DND-41 (cell line): Measurements from ENCODE around the gene ARHGAP15.

ENCODE experiments used
- EZH2 ChIP-seq: IDR thresholded peaks from 3 replicates; pipeline ENCODE4 v1.6.1; 2012; ENCODE audit warnings: borderline replicate concordance, low read depth, mild to moderate bottlenecking, moderate library complexity, low read length, inconsistent platforms; ENCODE audit not compliant: severe bottlenecking
- TF ChIP-seq, protein P1 (sequence below): IDR thresholded peaks from 2 replicates; pipeline ENCODE4 v1.5.1; 2012; ENCODE audit warnings: borderline replicate concordance, low read length, moderate library complexity, mild to moderate bottlenecking; ENCODE audit not compliant: poor library complexity, severe bottlenecking; ENCODE audit errors: extremely low read depth

DNA sequence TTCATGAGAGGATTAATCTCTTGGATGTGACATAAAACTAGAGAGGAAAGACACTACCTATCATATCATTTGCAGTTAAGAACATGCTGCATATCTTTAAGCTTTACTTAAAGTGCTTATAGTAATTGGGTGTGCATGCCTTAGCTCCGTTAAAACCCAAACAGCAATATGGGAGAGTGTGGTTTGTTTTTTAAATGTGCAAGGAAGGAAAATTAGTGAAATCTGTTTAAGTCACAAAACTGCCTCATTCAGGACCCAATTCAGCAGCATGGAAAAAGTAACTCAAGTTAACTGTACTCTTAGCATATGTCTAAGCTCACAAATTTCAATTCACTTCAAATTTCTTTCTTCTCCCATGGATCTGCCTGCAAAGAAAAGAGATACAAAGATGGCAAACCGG, 182.2 kb downstream of the ARHGAP15 start:
- TF ChIP-seq, protein P1, sequence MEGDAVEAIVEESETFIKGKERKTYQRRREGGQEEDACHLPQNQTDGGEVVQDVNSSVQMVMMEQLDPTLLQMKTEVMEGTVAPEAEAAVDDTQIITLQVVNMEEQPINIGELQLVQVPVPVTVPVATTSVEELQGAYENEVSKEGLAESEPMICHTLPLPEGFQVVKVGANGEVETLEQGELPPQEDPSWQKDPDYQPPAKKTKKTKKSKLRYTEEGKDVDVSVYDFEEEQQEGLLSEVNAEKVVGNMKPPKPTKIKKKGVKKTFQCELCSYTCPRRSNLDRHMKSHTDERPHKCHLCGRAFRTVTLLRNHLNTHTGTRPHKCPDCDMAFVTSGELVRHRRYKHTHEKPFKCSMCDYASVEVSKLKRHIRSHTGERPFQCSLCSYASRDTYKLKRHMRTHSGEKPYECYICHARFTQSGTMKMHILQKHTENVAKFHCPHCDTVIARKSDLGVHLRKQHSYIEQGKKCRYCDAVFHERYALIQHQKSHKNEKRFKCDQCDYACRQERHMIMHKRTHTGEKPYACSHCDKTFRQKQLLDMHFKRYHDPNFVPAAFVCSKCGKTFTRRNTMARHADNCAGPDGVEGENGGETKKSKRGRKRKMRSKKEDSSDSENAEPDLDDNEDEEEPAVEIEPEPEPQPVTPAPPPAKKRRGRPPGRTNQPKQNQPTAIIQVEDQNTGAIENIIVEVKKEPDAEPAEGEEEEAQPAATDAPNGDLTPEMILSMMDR: no peak
- no peak for TF ChIP-seq EZH2
